SK-N-MC (cell line): ENCODE results near the gene SLC25A52.
"Not testable (repeated sequence)": the region's sequence is repeated elsewhere in the genome, so short reads cannot be mapped to it uniquely, and the experiment has no call there.

Experiments
- DNase-seq: peaks from one replicate; pipeline ENCODE4 v3.0.0-alpha.2; 2011; ENCODE audit warnings: low read depth, low spot score
- H3K27ac ChIP-seq: fragments of 200-600 bp; sonication (generic); 2 replicates; pipeline ENCODE4 v1.5.1; 2016; ENCODE audit warnings: mixed run types
- H3K36me3 ChIP-seq: fragments of 200-600 bp; sonication (generic); 2 replicates; pipeline ENCODE4 v1.6.1; 2017; ENCODE audit warnings: antibody characterized with exemption, low read length, mixed read lengths; ENCODE audit not compliant: insufficient read depth
- H3K4me3 ChIP-seq: fragments of 200-600 bp; sonication (generic); 2 replicates; pipeline ENCODE4 v1.5.1; 2016
- H3K9ac ChIP-seq: fragments of 200-600 bp; sonication (generic); 2 replicates; pipeline ENCODE4 v1.8.0; 2017; ENCODE audit warnings: mixed run types, mixed read lengths; ENCODE audit not compliant: insufficient read length
- H3K9me3 ChIP-seq: fragments of 200-600 bp; sonication (generic); 2 replicates; pipeline ENCODE4 v1.6.1; 2017; ENCODE audit warnings: low read depth, mild to moderate bottlenecking, antibody characterized with exemption, low read length, moderate library complexity, mixed read lengths
- EZH2 ChIP-seq: fragments of 200-600 bp; sonication (generic); IDR thresholded peaks from one replicate; pipeline ENCODE4 v1.6.1; 2017; ENCODE audit warnings: antibody characterized with exemption
- FOXP2 ChIP-seq: optimal IDR thresholded peaks from 2 replicates; pipeline ENCODE3; 2011; ENCODE audit warnings: mild to moderate bottlenecking, moderate library complexity; ENCODE audit not compliant: insufficient read depth; ENCODE audit errors: extremely low read length, control extremely low read depth
- POLR2AphosphoS5 ChIP-seq: IDR thresholded peaks from 2 replicates; pipeline ENCODE4 v1.6.1; 2012; ENCODE audit warnings: mild to moderate bottlenecking, low read depth, low read length, borderline replicate concordance

The SLC25A52 gene

GRCh38 chr18:31760695-31761094 is at the start of gene SLC25A52:
SLC25A52 (minus strand) TSS chr18:31760880; CDS start chr18:31760661, 219 bp downstream.
- Histone ChIP-seq H3K27ac (no peak within 1 kb of the TSS), H3K9ac (no peak within 1 kb of the TSS), H3K36me3 (no peaks in the 10 kb centered on the region), H3K9me3 (no peaks in the 10 kb centered on the region), H3K4me3 (no peak within 1 kb of the TSS)
- DNase-seq = no peak
- TF ChIP-seq EZH2 (no peak), POLR2AphosphoS5 (no peak), FOXP2 (no peak)

GRCh38 chr18:31809049-31809448 is 48.4 kb upstream of the SLC25A52 start:
- H3K9me3 ChIP-seq, H3K9ac ChIP-seq, H3K36me3 ChIP-seq, H3K4me3 ChIP-seq, DNase-seq, H3K27ac ChIP-seq: not testable (repeated sequence)

GRCh38 chr18:31801078-31801477 is 40.4 kb upstream of the SLC25A52 start:
- H3K27ac ChIP-seq = no peak overlapping the region
- H3K36me3 ChIP-seq = no peaks in the 10 kb centered on the region
- TF ChIP-seq POLR2AphosphoS5 = no peak
- no peak for TF ChIP-seq EZH2
- TF ChIP-seq FOXP2 = no peak
- no peaks in the 10 kb centered on the region for H3K9me3 ChIP-seq
- H3K4me3 ChIP-seq = no peak overlapping the region
- DNase-seq = no peak
- H3K9ac ChIP-seq = no peak overlapping the region

- H3K9me3 ChIP-seq, H3K27ac ChIP-seq, H3K36me3 ChIP-seq, DNase-seq, H3K4me3 ChIP-seq, H3K9ac ChIP-seq: not testable (repeated sequence)
These were observed 38.6 kb upstream of the SLC25A52 start for GRCh38 chr18:31799257-31799656.

GRCh38 chr18:31798399-31798798 is 37.7 kb upstream of the SLC25A52 start:
- no peaks in the 10 kb centered on the region for H3K9me3 ChIP-seq
- H3K9ac ChIP-seq = no peak overlapping the region
- no peak for TF ChIP-seq EZH2
- no peak for DNase-seq
- no peak overlapping the region for H3K27ac ChIP-seq
- no peak overlapping the region for H3K4me3 ChIP-seq
- H3K36me3 ChIP-seq = no peaks in the 10 kb centered on the region

GRCh38 chr18:31795747-31796146 is 35.1 kb upstream of the SLC25A52 start:
- Histone ChIP-seq H3K4me3 (no peak overlapping the region), H3K27ac (no peak overlapping the region), H3K36me3 (no peaks in the 10 kb centered on the region), H3K9ac (no peak overlapping the region), H3K9me3 (no peaks in the 10 kb centered on the region)
- TF ChIP-seq EZH2 = no peak
- TF ChIP-seq FOXP2 = no peak
- no peak for TF ChIP-seq POLR2AphosphoS5
- no peak for DNase-seq

GRCh38 chr18:31793531-31793930 is 32.9 kb upstream of the SLC25A52 start:
- no peak for DNase-seq
- H3K27ac ChIP-seq = no peak overlapping the region
- no peak overlapping the region for H3K9ac ChIP-seq
- TF ChIP-seq POLR2AphosphoS5 (no peak), EZH2 (no peak), FOXP2 (no peak)
- no peak overlapping the region for H3K4me3 ChIP-seq
- H3K36me3 ChIP-seq = no peaks in the 10 kb centered on the region
- H3K9me3 ChIP-seq = no peaks in the 10 kb centered on the region

- no peak overlapping the region for H3K27ac ChIP-seq
- no peaks in the 10 kb centered on the region for H3K9me3 ChIP-seq
- no peak for TF ChIP-seq EZH2
- no peak for TF ChIP-seq POLR2AphosphoS5
- TF ChIP-seq FOXP2 = no peak
- DNase-seq = no peak
- H3K36me3 ChIP-seq = no peaks in the 10 kb centered on the region
- no peak overlapping the region for H3K4me3 ChIP-seq
- no peak overlapping the region for H3K9ac ChIP-seq
These were observed 31.9 kb upstream of the SLC25A52 start for GRCh38 chr18:31792580-31792911.

GRCh38 chr18:31791817-31792579 is 31.3 kb upstream of the SLC25A52 start:
- Histone ChIP-seq H3K9ac (no peak overlapping the region), H3K36me3 (no peaks in the 10 kb centered on the region), H3K27ac (no peak overlapping the region), H3K4me3 (no peak overlapping the region), H3K9me3 (no peaks in the 10 kb centered on the region)
- DNase-seq = no peak
- TF ChIP-seq FOXP2 (no peak), EZH2 (no peak), POLR2AphosphoS5 (no peak)
